Osteoblast (primary cell): Measurements from ENCODE around the gene CTXN2. TPM values are rescaled to one million over a fixed set of nuclear protein-coding genes. Genes with fewer than 3 reads are reported as not detected.

ENCODE experiments used
- DNase-seq: peaks from one replicate; pipeline ENCODE4 v3.0.0; 2011; ENCODE audit warnings: low spot score, mixed read lengths; ENCODE audit not compliant: insufficient read length; ENCODE audit errors: missing footprints
- H2AFZ ChIP-seq: 2 replicates; pipeline ENCODE4 v1.6.0; 2011; ENCODE audit warnings: mild to moderate bottlenecking, low read length
- H3K27ac ChIP-seq: 2 replicates; pipeline ENCODE4 v1.5.1; 2011; ENCODE audit warnings: mild to moderate bottlenecking, low read depth, low read length, moderate library complexity
- H3K27me3 ChIP-seq: 2 replicates; pipeline ENCODE4 v1.6.0; 2012; ENCODE audit warnings: mild to moderate bottlenecking, control low read depth, inconsistent platforms, low read length, moderate library complexity; ENCODE audit not compliant: insufficient read depth
- H3K36me3 ChIP-seq: 2 replicates; pipeline ENCODE4 v1.5.1; 2011; ENCODE audit warnings: mild to moderate bottlenecking, low read length, control low read depth, moderate library complexity; ENCODE audit not compliant: insufficient read depth
- H3K4me1 ChIP-seq: 2 replicates; pipeline ENCODE4 v1.5.1; 2011; ENCODE audit warnings: mild to moderate bottlenecking, low read length, control low read depth, moderate library complexity; ENCODE audit not compliant: insufficient read depth
- H3K4me2 ChIP-seq: 2 replicates; pipeline ENCODE4 v1.6.0; 2011; ENCODE audit warnings: mild to moderate bottlenecking, low read length; ENCODE audit not compliant: insufficient read depth
- H3K4me3 ChIP-seq: fragments of 200-600 bp; sonication (generic); 3 replicates; pipeline ENCODE4 v1.5.1; 2012; ENCODE audit warnings: mild to moderate bottlenecking, low read length, inconsistent platforms; ENCODE audit not compliant: insufficient read depth
- H3K79me2 ChIP-seq: 2 replicates; pipeline ENCODE4 v1.6.0; 2012; ENCODE audit warnings: mild to moderate bottlenecking, low read length, control low read depth, inconsistent platforms; ENCODE audit not compliant: insufficient read depth
- H3K9me3 ChIP-seq: 2 replicates; pipeline ENCODE4 v1.5.1; 2011; ENCODE audit warnings: low read depth, low read length, control low read depth
- H4K20me1 ChIP-seq: 2 replicates; pipeline ENCODE4 v1.6.0; 2012; ENCODE audit warnings: mild to moderate bottlenecking, low read length, control low read depth; ENCODE audit not compliant: insufficient read depth
- total RNA-seq: library from RNA; depleted of rRNA; stranded (reverse); fragments of >200 nt; gene quantifications from 2 replicates; pipeline ENCODE4 v1.2.3, GENCODE V29; 2012
- TF ChIP-seq, protein P1 (sequence below): IDR thresholded peaks from 2 replicates; pipeline ENCODE4 v1.5.1; 2011; ENCODE audit warnings: mild to moderate bottlenecking, low read depth, low read length, moderate library complexity; ENCODE audit errors: extremely low read depth

Gene CTXN2
- total RNA-seq, 1 donor: not detected

GRCh38 chr15:48185529-48185928 is 5.9 kb upstream of the CTXN2 start:
- Histone ChIP-seq H2AFZ (no peak overlapping the region), H3K27ac (no peak overlapping the region), H3K79me2 (no peaks in the 10 kb centered on the region), H3K4me1 (no peaks in the 10 kb centered on the region), H3K36me3 (no peaks in the 10 kb centered on the region), H3K4me2 (no peak overlapping the region), H3K27me3 (no peaks in the 10 kb centered on the region), H3K4me3 (no peak overlapping the region), H4K20me1 (no peaks in the 10 kb centered on the region), H3K9me3 (no peaks in the 10 kb centered on the region)
- DNase-seq: no peak
- TF ChIP-seq, protein P1, sequence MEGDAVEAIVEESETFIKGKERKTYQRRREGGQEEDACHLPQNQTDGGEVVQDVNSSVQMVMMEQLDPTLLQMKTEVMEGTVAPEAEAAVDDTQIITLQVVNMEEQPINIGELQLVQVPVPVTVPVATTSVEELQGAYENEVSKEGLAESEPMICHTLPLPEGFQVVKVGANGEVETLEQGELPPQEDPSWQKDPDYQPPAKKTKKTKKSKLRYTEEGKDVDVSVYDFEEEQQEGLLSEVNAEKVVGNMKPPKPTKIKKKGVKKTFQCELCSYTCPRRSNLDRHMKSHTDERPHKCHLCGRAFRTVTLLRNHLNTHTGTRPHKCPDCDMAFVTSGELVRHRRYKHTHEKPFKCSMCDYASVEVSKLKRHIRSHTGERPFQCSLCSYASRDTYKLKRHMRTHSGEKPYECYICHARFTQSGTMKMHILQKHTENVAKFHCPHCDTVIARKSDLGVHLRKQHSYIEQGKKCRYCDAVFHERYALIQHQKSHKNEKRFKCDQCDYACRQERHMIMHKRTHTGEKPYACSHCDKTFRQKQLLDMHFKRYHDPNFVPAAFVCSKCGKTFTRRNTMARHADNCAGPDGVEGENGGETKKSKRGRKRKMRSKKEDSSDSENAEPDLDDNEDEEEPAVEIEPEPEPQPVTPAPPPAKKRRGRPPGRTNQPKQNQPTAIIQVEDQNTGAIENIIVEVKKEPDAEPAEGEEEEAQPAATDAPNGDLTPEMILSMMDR: no peak

- Histone ChIP-seq H3K9me3 (no peaks in the 10 kb centered on the region), H3K4me2 (no peak overlapping the region), H3K36me3 (no peaks in the 10 kb centered on the region), H3K4me3 (no peak overlapping the region), H3K27ac (no peak overlapping the region), H4K20me1 (no peaks in the 10 kb centered on the region), H3K4me1 (no peaks in the 10 kb centered on the region), H3K79me2 (no peaks in the 10 kb centered on the region), H2AFZ (no peak overlapping the region), H3K27me3 (no peaks in the 10 kb centered on the region)
- TF ChIP-seq, protein P1: no peak
- no peak for DNase-seq
Observed at GRCh38 chr15:48186271-48186670, 5.2 kb upstream of the CTXN2 start.

DNA sequence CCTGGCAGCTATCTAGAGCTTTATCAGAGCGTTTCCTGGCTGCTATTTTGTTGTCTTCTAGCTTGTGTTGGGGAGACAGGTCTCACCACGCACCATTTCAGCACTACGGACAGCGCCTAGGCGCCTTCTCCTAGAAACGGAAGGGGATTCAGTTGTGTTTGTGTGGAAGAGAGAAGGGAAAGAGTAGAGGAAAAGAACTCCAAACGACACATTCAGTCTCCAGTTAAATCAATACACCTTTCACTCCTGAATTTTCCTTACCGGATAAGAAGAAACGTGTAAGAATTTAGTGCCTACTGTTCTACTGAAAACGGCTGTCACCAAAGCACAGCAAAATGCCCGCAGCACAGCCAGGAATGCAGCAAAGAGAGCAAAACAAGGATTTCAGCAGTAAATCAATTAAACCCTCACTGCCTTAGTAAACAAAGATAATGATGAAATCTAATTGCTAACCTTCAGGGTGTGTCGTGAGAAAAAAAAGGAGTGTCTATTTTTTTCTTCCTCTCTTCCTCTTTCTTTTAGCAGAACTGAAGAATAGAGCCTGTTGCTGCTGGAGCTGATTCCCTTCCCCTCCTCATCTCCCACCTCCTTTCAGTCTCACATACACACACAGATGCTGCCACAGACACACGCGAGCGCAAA is 412 bp upstream of the CTXN2 start:
- H3K4me3 ChIP-seq: no peak overlapping the region
- H3K4me2 ChIP-seq: peak overlapping the region; percentile 23

GRCh38 chr15:48202068-48202467 is 10.6 kb downstream of the CTXN2 start:
- Histone ChIP-seq H3K27ac (no peak overlapping the region), H3K4me2 (no peak overlapping the region), H3K36me3 (no peaks in the 10 kb centered on the region), H3K79me2 (no peaks in the 10 kb centered on the region), H2AFZ (no peak overlapping the region), H3K4me3 (no peak overlapping the region), H4K20me1 (no peaks in the 10 kb centered on the region), H3K9me3 (no peaks in the 10 kb centered on the region), H3K4me1 (no peaks in the 10 kb centered on the region), H3K27me3 (no peaks in the 10 kb centered on the region)
- TF ChIP-seq, protein P1: no peak
- DNase-seq: no peak

More for the DNA sequence above, 412 bp upstream of the CTXN2 start:
- TF ChIP-seq, protein P1: no peak
- Histone ChIP-seq H3K36me3 (no peaks in the 10 kb centered on the region), H3K79me2 (no peaks in the 10 kb centered on the region), H3K27ac (no peak overlapping the region), H2AFZ (no peak overlapping the region), H4K20me1 (no peaks in the 10 kb centered on the region), H3K4me1 (no peaks in the 10 kb centered on the region), H3K9me3 (no peaks in the 10 kb centered on the region), H3K27me3 (no peaks in the 10 kb centered on the region)
- DNase-seq: peak; percentile 73
